HG03196 (cell line): ENCODE measurements around the gene BICRA.
"Not testable (repeated sequence)": the region's sequence is repeated elsewhere in the genome, so short reads cannot be mapped to it uniquely, and the experiment has no call there.

Experiments
- ATAC-seq: cut with Tn5 transposase; IDR thresholded peaks from one replicate; pipeline ENCODE4 v1.9.1; 2021; ENCODE audit not compliant: unreplicated experiment

BICRA gene

GRCh38 chr19:47741544-47742140 lies 132.7 kb downstream of the BICRA start:
- ATAC-seq, result no peak

DNA sequence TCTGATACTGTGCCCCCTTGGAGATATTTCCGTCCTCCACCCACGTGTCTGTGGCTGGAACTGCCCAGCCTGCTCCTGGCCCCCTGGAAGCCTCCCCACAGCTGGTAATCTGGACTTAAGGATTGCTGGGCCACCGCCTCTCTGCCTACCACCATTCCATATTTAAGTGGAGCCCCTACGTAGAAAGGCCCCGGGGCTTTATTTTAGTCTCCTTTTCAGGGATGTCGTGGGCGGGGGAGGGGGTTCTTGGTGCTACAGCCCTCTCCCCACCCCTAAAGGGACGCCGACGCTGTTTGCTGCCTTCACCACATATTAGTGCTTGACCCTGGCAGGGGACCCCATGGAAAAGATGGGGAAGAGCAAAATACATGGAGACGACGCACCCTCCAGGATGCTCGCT lies 133.7 kb downstream of the BICRA start:
- ATAC-seq, result no peak

DNA sequence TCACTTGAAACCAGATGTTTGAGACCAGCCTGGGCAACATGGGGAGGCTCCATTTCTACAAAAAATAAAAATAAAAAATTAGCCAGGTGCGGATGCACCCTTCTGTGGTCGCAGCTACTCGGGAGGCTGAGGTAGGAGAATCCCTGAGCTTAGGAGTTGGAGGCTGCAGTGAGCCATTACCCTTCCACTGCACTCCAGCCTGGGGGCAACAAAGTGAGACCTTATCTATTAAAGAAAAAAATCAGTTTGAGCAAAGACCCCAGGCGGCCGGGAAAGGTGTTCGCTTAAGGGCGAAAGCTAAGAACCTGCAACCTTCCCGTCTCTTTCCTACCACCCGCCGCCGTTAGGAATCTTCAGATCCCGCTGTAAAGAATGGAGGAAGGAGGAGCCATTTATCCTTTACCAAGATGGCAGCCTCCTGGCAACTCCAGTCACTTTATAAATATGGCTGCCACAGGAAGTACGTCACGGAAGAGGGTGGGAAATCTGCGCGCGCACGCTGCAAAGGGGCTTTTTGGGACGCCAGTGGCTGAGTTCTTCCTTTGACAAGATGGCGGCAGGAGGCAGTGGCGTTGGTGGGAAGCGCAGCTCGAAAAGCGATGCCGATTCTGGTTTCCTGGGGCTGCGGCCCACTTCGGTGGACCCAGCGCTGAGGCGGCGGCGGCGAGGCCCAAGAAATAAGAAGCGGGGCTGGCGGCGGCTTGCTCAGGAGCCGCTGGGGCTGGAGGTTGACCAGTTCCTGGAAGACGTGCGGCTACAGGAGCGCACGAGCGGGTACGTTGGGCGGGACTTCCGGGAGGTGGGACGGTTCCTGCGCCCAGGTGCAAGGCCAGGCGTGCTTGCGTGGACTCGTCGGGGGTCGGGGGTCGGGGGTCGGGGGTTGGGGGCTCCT lies 136.3 kb downstream of the BICRA start, which contains the start of gene NOP53:
Gene NOP53, plus strand, starts transcription at position 537 of the 892 bp plus-strand sequence. Its CDS starts 14 bp downstream, at position 551.
- ATAC-seq, result peak; percentile 67

- not testable (repeated sequence) for ATAC-seq
These were observed 137.2 kb downstream of the BICRA start for GRCh38 chr19:47746129-47746528.

- no peak for ATAC-seq
These were observed 140.4 kb downstream of the BICRA start for GRCh38 chr19:47749326-47749725.

- ATAC-seq, result no peak
These were observed 141.8 kb downstream of the BICRA start for GRCh38 chr19:47750752-47751151.

DNA sequence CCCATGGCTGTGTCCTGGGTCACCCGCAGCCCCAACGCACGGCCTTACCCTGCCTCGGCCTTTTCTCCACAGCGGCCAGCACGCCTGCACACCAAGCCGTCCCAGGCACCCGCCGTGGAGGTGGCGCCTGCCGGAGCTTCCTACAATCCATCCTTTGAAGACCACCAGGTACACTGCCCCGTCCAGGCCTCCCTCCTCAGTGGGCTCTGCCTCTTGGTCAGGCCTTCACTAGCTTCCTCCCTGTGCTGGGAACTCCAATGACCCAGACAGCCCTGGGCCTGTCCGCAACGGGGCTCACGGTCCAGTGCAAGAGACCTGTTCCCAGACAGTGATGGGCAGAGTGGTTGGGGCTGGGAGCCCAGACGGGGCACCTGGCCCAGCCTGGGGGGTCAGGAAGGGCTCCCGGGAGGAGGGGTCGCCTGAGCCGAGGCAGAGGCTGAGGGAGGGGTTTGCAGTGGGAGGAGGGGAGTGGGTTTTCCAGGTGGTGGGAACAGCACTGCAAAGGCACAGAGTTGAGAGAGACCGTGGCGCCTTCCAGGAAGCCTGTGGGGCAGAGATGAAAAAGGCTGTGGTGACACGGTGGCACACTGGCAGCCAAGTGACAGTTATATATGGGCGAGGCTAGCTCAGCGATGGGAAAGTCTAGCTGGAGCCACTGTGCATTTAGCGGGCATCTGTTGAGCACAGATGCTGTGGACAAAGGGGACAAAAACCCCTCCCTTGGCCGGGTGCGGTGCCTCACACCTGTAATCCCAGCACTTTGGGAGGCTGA lies 143.7 kb downstream of the BICRA start:
- no peak for ATAC-seq
